Stimulated activated CD8-positive, alpha-beta memory T cell treated with anti-CD3 and anti-CD28 coated beads, Interleukin-12 subunit alpha, Interleukin-12 subunit beta, amount 100 ng/mL, for 24 hours (primary cell): ENCODE results near the gene KCNJ15.

Experiments
- DNase-seq: peaks from one replicate; pipeline ENCODE4 v3.0.0-alpha.2; 2020; ENCODE audit errors: extremely low read depth

Gene KCNJ15

DNA sequence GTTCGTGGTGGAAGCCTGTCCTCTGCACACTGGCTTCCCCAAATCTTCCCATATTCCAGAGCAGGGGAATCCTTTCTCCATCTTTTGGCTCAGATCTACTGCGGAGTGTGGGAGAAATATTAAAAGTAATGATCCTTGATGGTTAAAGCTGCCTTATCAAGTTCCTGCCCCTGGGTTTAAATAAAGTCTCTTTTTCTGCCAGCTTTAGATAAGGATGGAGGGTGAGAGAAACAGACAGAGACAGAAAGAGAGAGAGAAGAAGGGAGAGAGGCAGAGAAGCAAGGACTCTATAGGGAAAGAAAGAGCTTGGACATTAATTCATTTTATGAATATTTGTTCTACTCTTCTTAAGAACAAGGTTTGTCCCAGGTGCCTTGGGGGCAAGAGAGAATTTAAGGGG, 98.0 kb downstream of the KCNJ15 start:
- no peak for DNase-seq

GRCh38 chr21:38355353-38355752, 98.6 kb downstream of the KCNJ15 start:
- DNase-seq = no peak

- DNase-seq = peak; percentile 20
Measured at GRCh38 chr21:38355992-38356781, 99.4 kb downstream of the KCNJ15 start.
